GM18520 (cell line): ENCODE data around the gene CDKAL1.

Experiments
- ATAC-seq: cut with Tn5 transposase; IDR thresholded peaks from one replicate; pipeline ENCODE4 v1.9.1; 2021; ENCODE audit not compliant: unreplicated experiment

The CDKAL1 gene

GRCh38 chr6:21157186-21157929 lies 623.1 kb downstream of the CDKAL1 start:
- ATAC-seq: peak; percentile 71

- ATAC-seq: no peak
These were observed 623.9 kb downstream of the CDKAL1 start for GRCh38 chr6:21158149-21158548.

GRCh38 chr6:21158873-21159272 lies 624.6 kb downstream of the CDKAL1 start:
- ATAC-seq: no peak

GRCh38 chr6:21159465-21159864 lies 625.2 kb downstream of the CDKAL1 start:
- ATAC-seq: peak; percentile 41

DNA sequence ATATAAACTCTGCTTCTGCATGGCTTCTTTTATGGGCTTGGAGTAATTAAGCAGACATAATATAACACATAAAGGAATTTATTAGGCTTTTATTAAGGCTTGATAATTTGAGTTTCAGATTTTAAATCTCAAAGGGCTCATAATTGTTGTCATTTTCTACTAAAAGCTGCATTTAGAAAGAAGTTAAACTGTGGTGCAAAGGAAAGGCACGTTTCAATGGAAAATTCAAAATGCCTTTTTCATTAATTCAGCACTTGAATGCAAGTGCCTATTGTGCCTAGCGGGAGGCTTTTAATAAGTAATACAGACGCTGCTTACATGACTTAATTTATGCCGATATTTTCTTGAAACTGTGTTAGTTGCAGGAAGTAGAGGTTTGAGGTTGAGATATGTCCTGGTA lies 627.5 kb downstream of the CDKAL1 start:
- no peak for ATAC-seq

DNA sequence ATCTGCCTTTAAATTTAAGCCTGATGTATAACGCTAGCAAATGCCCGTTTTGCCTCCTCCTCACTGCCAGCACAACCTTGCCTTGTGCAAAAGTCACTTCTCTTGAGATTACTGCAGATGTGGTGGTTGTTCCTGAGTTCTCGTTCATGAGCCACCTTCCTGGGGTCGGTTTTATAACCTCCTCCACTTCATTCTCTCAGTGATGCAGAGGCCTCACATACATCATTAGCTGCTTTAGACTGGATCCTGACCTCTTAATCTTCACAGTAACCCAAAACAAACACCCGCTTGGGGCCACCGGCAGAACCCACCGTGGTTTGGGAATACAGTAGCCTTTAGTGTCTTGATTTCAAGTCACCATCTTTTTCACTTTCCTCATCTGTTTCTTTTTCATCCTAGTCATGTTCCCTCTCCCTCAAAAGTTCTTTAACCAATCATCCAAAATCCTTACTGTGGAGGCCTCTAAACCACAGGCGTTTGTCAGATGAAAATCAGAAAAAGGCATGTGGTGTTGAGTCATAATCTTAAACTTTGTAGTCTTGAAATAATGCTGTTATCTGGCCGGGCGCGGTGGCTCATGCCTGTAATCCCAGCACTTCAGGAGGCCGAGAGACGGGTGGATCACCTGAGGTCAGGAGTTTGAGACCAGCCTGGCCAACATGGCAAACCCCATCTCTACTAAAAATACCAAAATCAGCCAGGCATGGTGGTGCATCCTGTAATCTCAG lies 629.0 kb downstream of the CDKAL1 start:
- ATAC-seq: no peak

GRCh38 chr6:21163838-21164180 lies 629.6 kb downstream of the CDKAL1 start:
- no peak for ATAC-seq

- ATAC-seq: peak; percentile 57
These were observed 630.6 kb downstream of the CDKAL1 start for GRCh38 chr6:21164768-21165326.

DNA sequence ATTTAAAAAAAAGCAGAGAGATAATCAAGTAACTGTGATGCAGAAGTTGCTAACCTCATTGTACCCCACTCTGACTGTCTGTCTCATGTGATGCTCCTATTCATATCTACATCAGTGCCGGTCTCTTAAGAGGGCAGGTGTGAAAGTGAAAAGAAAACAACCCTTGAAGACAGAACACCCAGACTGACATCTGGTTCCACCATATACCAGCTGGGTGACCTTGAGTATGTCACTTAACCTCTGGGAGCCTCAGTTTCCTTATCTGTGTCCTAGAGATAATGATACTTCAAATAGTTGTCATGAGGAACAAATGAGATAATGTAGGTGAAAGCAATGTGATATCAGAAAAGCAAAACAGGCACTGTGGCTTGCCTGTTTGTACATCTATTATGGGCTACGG lies 632.5 kb downstream of the CDKAL1 start:
- peak; percentile 86 for ATAC-seq

DNA sequence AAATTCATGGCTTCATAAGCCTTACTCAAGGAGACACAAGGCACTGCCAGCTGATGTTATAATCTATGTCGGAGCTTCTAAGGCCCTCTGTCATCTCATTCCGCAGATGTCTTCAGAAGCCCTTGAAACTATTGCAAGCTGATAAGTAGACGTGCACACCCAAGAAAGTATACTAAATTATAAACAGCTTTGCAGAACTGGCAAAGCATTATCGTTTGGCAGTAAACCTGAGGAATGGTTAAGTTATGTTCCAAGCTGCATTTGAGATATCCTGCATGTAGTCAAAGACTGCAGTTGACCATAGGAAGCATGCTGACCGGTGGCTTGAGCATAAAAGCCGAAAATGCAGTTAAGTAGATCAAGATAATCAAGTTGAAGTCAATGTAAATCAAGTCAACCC lies 633.5 kb downstream of the CDKAL1 start:
- ATAC-seq: no peak

DNA sequence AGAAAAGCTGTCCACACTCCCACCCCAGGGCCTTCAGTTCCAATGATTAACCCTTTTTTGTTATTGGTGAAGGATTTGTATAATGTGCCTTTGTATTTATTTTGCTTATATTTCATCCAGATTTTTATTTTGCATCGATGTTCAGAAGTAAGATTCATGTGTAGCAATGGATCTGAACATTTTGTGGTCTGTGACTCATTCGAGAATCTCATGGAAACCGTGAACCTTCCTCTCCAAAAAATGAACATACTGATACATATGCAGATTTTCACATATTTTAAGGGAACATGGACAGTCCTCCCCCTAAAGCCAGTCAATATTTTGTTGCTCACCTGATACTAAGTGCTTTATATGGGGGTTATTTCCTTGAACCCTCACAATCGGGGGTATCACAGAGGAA lies 637.5 kb downstream of the CDKAL1 start:
- ATAC-seq: no peak

- ATAC-seq: no peak
These were observed 638.8 kb downstream of the CDKAL1 start for GRCh38 chr6:21173031-21173430.

DNA sequence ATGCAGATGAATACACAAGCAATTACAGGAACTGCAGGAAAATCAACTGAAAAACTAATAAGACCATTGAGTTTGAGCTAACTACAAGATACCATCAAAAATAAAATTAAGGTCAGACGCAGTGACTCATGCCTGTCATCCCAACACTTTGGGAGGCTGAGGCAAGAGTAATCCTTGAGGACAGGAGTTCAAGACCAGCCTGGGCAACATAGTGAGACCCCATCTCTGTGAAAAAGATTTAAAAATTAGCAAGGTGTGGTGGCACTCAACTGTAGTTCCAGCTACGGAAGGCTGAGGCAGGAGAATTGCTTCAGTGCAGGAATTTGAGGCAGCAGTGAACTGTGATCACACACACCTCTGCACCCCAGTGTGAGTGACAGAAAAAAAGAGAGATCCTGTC lies 639.4 kb downstream of the CDKAL1 start:
- ATAC-seq: no peak

GRCh38 chr6:21176197-21176596 lies 641.9 kb downstream of the CDKAL1 start:
- ATAC-seq: no peak

- ATAC-seq: peak; percentile 81
These were observed 645.9 kb downstream of the CDKAL1 start for GRCh38 chr6:21180155-21180554.

- ATAC-seq: no peak
These were observed 646.6 kb downstream of the CDKAL1 start for GRCh38 chr6:21180800-21181337.

DNA sequence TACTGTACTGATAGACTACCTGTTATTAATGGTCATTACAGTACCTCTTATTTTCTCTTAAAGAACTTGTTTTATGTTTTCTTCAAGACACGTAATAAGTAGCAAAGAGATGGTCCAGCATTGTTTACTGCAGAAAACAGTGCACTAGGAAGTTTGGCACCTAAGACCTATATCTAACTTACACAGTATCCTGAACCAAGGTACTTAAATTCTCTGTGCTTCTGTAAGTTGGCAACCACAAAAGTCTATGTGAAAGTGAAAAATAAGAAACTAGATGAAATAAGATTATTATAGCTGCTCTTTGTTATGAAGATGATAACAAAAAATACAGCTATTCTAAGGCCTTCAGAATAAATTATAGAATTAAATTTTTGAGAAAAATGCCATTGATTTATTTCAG lies 647.6 kb downstream of the CDKAL1 start:
- ATAC-seq: no peak

DNA sequence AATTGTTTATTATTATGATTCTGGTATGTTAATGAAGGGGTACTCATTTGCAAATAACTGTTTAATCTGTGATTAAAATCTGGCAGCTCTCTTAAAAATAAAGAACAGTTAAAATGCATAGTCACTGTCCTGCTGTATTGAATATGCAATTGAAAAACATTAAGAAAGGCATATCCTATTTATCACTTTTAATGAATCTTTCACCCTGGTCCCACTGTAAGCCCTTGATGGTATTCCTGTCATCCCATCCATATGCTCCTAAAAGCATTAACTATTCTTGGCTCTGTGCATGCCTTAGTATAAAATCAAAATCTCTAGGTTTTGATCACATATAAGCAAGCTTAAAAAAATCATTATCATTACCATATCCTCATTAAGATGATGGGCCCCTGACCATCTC lies 648.3 kb downstream of the CDKAL1 start:
- ATAC-seq: no peak

DNA sequence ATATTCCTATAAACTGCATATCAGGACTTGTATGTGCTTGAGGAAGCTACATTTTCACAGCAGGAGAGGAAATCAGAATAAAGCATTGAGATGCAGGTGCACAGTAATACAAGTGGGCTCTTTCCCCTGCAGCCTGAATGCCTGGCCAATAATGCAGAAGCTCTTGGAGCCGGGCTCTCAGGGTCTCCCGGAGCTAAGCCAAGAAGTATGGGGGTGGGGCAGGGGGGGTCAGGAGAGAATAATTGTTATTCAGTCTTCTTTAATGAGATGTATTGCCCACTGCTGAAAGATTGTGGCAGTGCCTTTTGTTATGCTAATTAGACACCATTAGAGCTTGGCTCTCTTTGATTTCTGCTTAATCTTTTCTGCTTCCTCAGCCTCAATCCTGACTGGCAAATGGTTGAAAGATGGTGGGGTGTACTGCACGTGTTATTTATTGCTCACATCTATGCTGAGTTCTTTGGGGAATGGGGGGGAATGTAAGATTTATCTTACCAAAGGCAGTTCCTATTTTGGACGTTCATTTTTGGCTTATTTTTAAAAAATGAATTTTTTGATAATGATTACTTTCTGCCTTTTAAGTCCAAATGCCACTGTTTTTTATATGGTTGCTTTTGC lies 651.7 kb downstream of the CDKAL1 start:
- ATAC-seq: no peak

GRCh38 chr6:21186479-21187055 lies 652.3 kb downstream of the CDKAL1 start:
- ATAC-seq: no peak

- no peak for ATAC-seq
These were observed 653.2 kb downstream of the CDKAL1 start for GRCh38 chr6:21187485-21187884.
